GM19324 (cell line): Measurements from ENCODE around the gene OR52E6.

Experiments used
- ATAC-seq: cut with Tn5 transposase; IDR thresholded peaks from one replicate; pipeline ENCODE4 v1.9.1; 2021; ENCODE audit warnings: mild to moderate bottlenecking, moderate library complexity; ENCODE audit not compliant: unreplicated experiment, low FRiP score

Gene OR52E6

DNA sequence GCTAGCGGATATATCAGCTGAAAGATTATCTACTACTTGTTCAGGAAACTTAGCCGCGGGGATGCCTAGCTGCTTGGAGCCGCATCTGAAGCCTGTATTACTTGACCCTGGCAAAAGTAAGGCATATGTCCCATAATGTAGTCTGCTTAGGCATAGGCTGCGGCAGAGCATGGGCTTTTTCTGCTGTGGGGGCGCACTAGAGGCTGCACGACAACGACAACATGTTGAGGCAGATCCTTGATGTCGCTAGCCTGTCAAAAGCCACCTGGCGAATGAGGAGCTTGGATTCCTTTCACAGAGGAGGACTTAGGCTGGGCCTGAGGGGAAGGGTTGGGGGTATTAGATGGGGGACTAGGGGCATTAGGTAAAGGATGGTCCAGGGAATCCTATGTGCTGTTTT is 34.1 kb downstream of the OR52E6 start:
- no peak for ATAC-seq

DNA sequence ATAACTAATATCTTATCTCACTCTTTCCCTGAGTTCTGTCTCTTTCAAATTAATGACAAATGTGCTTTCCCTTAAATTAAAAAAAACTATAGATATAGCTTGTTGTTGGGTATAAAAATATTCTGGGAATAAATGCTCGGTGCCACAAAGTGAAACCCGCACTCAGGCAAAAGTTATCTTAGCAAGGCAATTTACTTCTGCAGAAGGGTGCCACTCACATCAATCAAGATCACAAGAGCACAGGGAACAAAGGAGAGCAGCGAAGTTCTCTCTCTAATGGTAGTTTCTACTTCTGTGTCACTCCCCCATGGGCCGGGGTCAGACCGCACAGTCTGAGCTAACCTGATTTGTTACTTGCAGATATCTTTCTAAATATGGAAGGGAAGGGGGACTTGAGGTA is 37.7 kb downstream of the OR52E6 start:
- no peak for ATAC-seq

DNA sequence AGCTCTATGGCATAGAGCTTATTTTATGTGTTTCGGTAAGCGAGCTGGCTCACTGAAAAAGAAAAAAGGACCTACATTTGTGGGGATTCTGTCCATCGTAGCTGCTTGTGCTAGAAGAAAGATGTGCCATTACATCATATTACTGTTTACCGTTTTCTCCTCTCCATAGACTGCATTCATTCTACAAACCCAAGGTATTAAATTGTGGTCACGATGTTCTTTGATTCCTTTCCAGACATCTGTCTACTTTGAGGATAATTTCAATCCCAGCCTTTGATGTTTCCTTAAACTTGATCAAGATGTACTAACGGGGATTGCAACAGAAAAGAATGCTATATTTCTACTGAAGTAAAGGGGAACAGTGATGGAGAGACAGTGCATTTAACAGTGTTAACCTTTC is 45.2 kb downstream of the OR52E6 start:
- no peak for ATAC-seq

DNA sequence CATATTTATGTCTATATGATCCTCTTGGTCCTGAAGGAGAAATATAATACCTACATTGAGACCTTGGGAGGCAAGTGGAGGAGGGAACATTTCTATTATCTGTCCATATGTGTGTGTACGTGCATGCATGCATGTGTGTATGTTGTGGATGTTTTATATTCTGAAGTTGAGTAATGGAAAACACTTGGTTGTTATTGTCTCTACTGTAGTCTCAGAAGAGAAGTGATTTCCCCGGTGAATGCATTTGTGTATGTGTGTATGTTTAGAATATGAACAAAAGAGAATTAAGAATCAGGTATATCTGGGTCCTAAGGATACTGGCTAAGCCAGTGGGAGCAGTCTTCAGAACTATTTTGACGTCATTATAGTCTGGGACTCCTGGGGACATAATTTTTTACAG is 50.5 kb downstream of the OR52E6 start, which contains the start of gene OR52N1:
OR52N1 (minus strand) TSS at position 101 of the 400 bp plus-strand sequence. CDS start 2,449 bp downstream, outside the sequence.
- ATAC-seq: no peak
